Mesenchymal stem cell (in vitro differentiated cells and primary cell): ENCODE results near the gene KITLG.

ENCODE experiments used
- DNase-seq: peaks from one replicate; pipeline ENCODE4 v3.0.0-alpha.2; 2013
- H2AFZ ChIP-seq: one replicate; pipeline ENCODE4 v1.6.1; 2013; ENCODE audit warnings: low read depth, mild to moderate bottlenecking, control low read depth, inconsistent platforms, low read length, moderate library complexity
- H2AK5ac ChIP-seq: 2 replicates; pipeline ENCODE4 v1.6.1; 2013; ENCODE audit warnings: low read length, moderate library complexity, mild to moderate bottlenecking, inconsistent platforms; ENCODE audit not compliant: severe bottlenecking
- H2BK120ac ChIP-seq: one replicate; pipeline ENCODE4 v1.6.1; 2013; ENCODE audit warnings: low read depth, mild to moderate bottlenecking, inconsistent platforms, low read length, moderate library complexity
- H2BK12ac ChIP-seq, 2 experiments: one replicate each; pipeline ENCODE4 v1.6.1; 2013; ENCODE audit warnings: inconsistent platforms in 2 of 2, low read length in 2 of 2, mild to moderate bottlenecking in 2 of 2, moderate library complexity in 2 of 2, control low read depth in 1 of 2
- H2BK15ac ChIP-seq: one replicate; pipeline ENCODE4 v1.6.1; 2013; ENCODE audit warnings: mild to moderate bottlenecking, low read depth, inconsistent platforms; ENCODE audit not compliant: poor library complexity, severe bottlenecking
- H2BK5ac ChIP-seq: 2 replicates; pipeline ENCODE4 v1.6.1; 2013; ENCODE audit warnings: low read depth, mild to moderate bottlenecking, low read length, control low read depth, inconsistent platforms; ENCODE audit not compliant: poor library complexity, severe bottlenecking
- H3K14ac ChIP-seq, 2 experiments: one replicate each; pipeline ENCODE4 v1.6.1; 2013; ENCODE audit warnings: inconsistent platforms in 2 of 2, low read length in 2 of 2, control low read depth in 1 of 2, mild to moderate bottlenecking in 1 of 2, moderate library complexity in 1 of 2
- H3K18ac ChIP-seq, 2 experiments: one replicate each; pipeline ENCODE4 v1.6.1; 2013; ENCODE audit warnings: inconsistent platforms in 2 of 2, low read length in 2 of 2, control low read depth in 1 of 2, low read depth in 1 of 2, mild to moderate bottlenecking in 1 of 2
- H3K23ac ChIP-seq, 2 experiments: one replicate each; pipeline ENCODE4 v1.6.1; 2013; ENCODE audit warnings: inconsistent platforms in 2 of 2, low read length in 2 of 2, mild to moderate bottlenecking in 2 of 2, moderate library complexity in 2 of 2, control low read depth in 1 of 2
- H3K27ac ChIP-seq: 2 replicates; pipeline ENCODE4 v1.5.1; 2013; ENCODE audit warnings: mild to moderate bottlenecking, moderate library complexity, low read length, control low read depth, inconsistent platforms; ENCODE audit not compliant: poor library complexity, severe bottlenecking
- H3K27me3 ChIP-seq, 2 experiments: 2 replicates each; pipeline versions ENCODE4 v1.6.1 to v1.7.0; 2013; ENCODE audit warnings: low read length in 2 of 2, mild to moderate bottlenecking in 2 of 2, moderate library complexity in 2 of 2, control low read depth in 1 of 2, inconsistent platforms in 1 of 2; ENCODE audit not compliant: control insufficient read depth in 1 of 2, insufficient read depth in 1 of 2
- H3K36me3 ChIP-seq, 2 experiments: 2 replicates each; pipeline versions ENCODE4 v1.6.1 to v1.7.0; 2013; ENCODE audit warnings: low read length in 2 of 2, control low read depth in 1 of 2, inconsistent platforms in 1 of 2, low read depth in 1 of 2, mild to moderate bottlenecking in 1 of 2; ENCODE audit not compliant: insufficient read depth in 2 of 2, control insufficient read depth in 1 of 2
- H3K4ac ChIP-seq, 2 experiments: one replicate each; pipeline ENCODE4 v1.6.1; 2013; ENCODE audit warnings: inconsistent platforms in 2 of 2, low read length in 2 of 2, mild to moderate bottlenecking in 2 of 2, moderate library complexity in 2 of 2, control low read depth in 1 of 2, low read depth in 1 of 2
- H3K4me1 ChIP-seq: 2 replicates; pipeline ENCODE4 v1.6.1; 2013; ENCODE audit warnings: low read depth, low read length, control low read depth; ENCODE audit not compliant: control insufficient read depth, insufficient read depth
- H3K4me2 ChIP-seq: 2 replicates; pipeline ENCODE4 v1.6.1; 2013; ENCODE audit warnings: low read length, mild to moderate bottlenecking, inconsistent platforms; ENCODE audit not compliant: poor library complexity, severe bottlenecking
- H3K4me3 ChIP-seq, 2 experiments: 2 replicates each; pipeline versions ENCODE4 v1.5.1 to v1.7.0; 2013; ENCODE audit warnings: low read length in 2 of 2, mild to moderate bottlenecking in 2 of 2, control low read depth in 1 of 2, low read depth in 1 of 2; ENCODE audit not compliant: insufficient read depth in 1 of 2
- H3K79me1 ChIP-seq: replicated peaks from 2 replicates; pipeline ENCODE4 v1.6.1; 2013; ENCODE audit warnings: mild to moderate bottlenecking, control low read depth, low read length, inconsistent platforms; ENCODE audit not compliant: poor library complexity, severe bottlenecking
- H3K9ac ChIP-seq: 2 replicates; pipeline ENCODE4 v1.7.0; 2013; ENCODE audit warnings: mild to moderate bottlenecking, low read length, moderate library complexity
- H3K9me3 ChIP-seq: 2 replicates; pipeline ENCODE4 v1.7.0; 2013; ENCODE audit warnings: mild to moderate bottlenecking, low read length; ENCODE audit not compliant: control insufficient read depth
- H4K8ac ChIP-seq: one replicate; pipeline ENCODE4 v1.6.1; 2013; ENCODE audit warnings: inconsistent platforms, mild to moderate bottlenecking, low read length, moderate library complexity
- H4K91ac ChIP-seq: one replicate; pipeline ENCODE4 v1.6.1; 2013; ENCODE audit warnings: mild to moderate bottlenecking, low read length, inconsistent platforms
- WGBS: methylation state at CpG from one replicate; pipeline ENCODE4 v1.1.7; 2013; ENCODE audit warnings: mixed read lengths; 5-methylcytosine and 5-hydroxymethylcytosine counted together

Gene KITLG

GRCh38 chr12:88520436-88520820, 59.8 kb downstream of the KITLG start:
- Histone ChIP-seq H3K18ac (no peak overlapping the region), H2AFZ (no peak overlapping the region), H3K4me2 (no peak overlapping the region), H3K9me3 (no peaks in the 10 kb centered on the region), H2AK5ac (no peak overlapping the region), H3K4me1 (no peaks in the 10 kb centered on the region), H2BK15ac (no peak overlapping the region), H3K27me3 (no peaks in the 10 kb centered on the region), H3K27ac (no peak overlapping the region), H3K4me3 (no peak overlapping the region), H3K79me1 (no peaks in the 10 kb centered on the region), H2BK120ac (no peak overlapping the region), H4K8ac (no peak overlapping the region), H4K91ac (no peak overlapping the region), H3K4ac (no peak overlapping the region), H3K14ac (no peak overlapping the region), H2BK5ac (no peak overlapping the region), H3K9ac (no peak overlapping the region), H3K36me3 (peaks cover 0 to 40% of the 10 kb centered on the region in 2 experiments), H3K23ac (no peak overlapping the region), H2BK12ac (no peak overlapping the region)
- DNase-seq: no peak
- WGBS: 44% methylated on average over 1 of the region's 2 CpGs

GRCh38 chr12:88519802-88520435, 60.4 kb downstream of the KITLG start:
- Histone ChIP-seq H4K8ac (no peak overlapping the region), H3K4me1 (no peaks in the 10 kb centered on the region), H4K91ac (no peak overlapping the region), H3K9me3 (no peaks in the 10 kb centered on the region), H2BK120ac (no peak overlapping the region), H3K36me3 (peaks cover 0 to 40% of the 10 kb centered on the region in 2 experiments), H3K23ac (no peak overlapping the region), H3K14ac (no peak overlapping the region), H3K18ac (no peak overlapping the region), H3K9ac (no peak overlapping the region), H2BK5ac (no peak overlapping the region), H3K79me1 (no peaks in the 10 kb centered on the region), H2BK15ac (no peak overlapping the region), H3K27ac (no peak overlapping the region), H3K4me3 (no peak overlapping the region), H2BK12ac (no peak overlapping the region), H3K27me3 (no peaks in the 10 kb centered on the region), H2AK5ac (no peak overlapping the region), H3K4me2 (no peak overlapping the region), H2AFZ (no peak overlapping the region), H3K4ac (no peak overlapping the region)
- WGBS: no CpG with 5 or more reads among the region's 3 CpGs
- peak; percentile 66 for DNase-seq

GRCh38 chr12:88518863-88519403, 61.3 kb downstream of the KITLG start:
- H3K9ac ChIP-seq: no peak overlapping the region
- no peak for DNase-seq
- WGBS: 85% methylated on average over 3 of the region's 5 CpGs

GRCh38 chr12:88516811-88517210, 63.5 kb downstream of the KITLG start:
- Histone ChIP-seq H3K4me1 (no peaks in the 10 kb centered on the region), H2BK5ac (no peak overlapping the region), H3K79me1 (no peaks in the 10 kb centered on the region), H4K91ac (no peak overlapping the region), H3K4me3 (no peak overlapping the region), H3K23ac (no peak overlapping the region), H2AK5ac (no peak overlapping the region), H3K27ac (no peak overlapping the region), H4K8ac (no peak overlapping the region), H3K4ac (no peak overlapping the region), H2BK12ac (no peak overlapping the region), H3K14ac (no peak overlapping the region), H3K27me3 (no peaks in the 10 kb centered on the region), H3K4me2 (no peak overlapping the region), H2BK120ac (no peak overlapping the region), H2BK15ac (no peak overlapping the region), H3K9me3 (no peaks in the 10 kb centered on the region), H3K36me3 (peaks cover 0 to 43% of the 10 kb centered on the region in 2 experiments), H2AFZ (no peak overlapping the region), H3K18ac (no peak overlapping the region), H3K9ac (no peak overlapping the region)
- DNase-seq: no peak

More at GRCh38 chr12:88518863-88519403, 61.3 kb downstream of the KITLG start:
- no peak overlapping the region for H3K4ac ChIP-seq
- H3K18ac ChIP-seq: no peak overlapping the region
- no peak overlapping the region for H2AFZ ChIP-seq
- H3K23ac ChIP-seq: no peak overlapping the region
- H3K4me3 ChIP-seq: no peak overlapping the region
- no peaks in the 10 kb centered on the region for H3K79me1 ChIP-seq
- H4K8ac ChIP-seq: no peak overlapping the region
- H3K27me3 ChIP-seq: no peaks in the 10 kb centered on the region
- no peak overlapping the region for H4K91ac ChIP-seq
- H2BK120ac ChIP-seq: no peak overlapping the region
- peaks cover 0 to 48% of the 10 kb centered on the region in 2 experiments for H3K36me3 ChIP-seq
- H3K14ac ChIP-seq: no peak overlapping the region
- no peak overlapping the region for H3K27ac ChIP-seq
- no peak overlapping the region for H2BK15ac ChIP-seq
- H3K4me2 ChIP-seq: no peak overlapping the region
- H2BK12ac ChIP-seq: no peak overlapping the region
- H3K9me3 ChIP-seq: no peaks in the 10 kb centered on the region
- H2BK5ac ChIP-seq: no peak overlapping the region
- no peak overlapping the region for H2AK5ac ChIP-seq
- H3K4me1 ChIP-seq: no peaks in the 10 kb centered on the region
